GM18505 (cell line): Measurements from ENCODE around the gene TMEM132E.

Experiments
- ATAC-seq: cut with Tn5 transposase; IDR thresholded peaks from one replicate; pipeline ENCODE4 v1.9.1; 2021; ENCODE audit not compliant: unreplicated experiment
- POLR2A ChIP-seq: IDR thresholded peaks from 4 replicates; pipeline ENCODE4 v1.6.1; 2011; ENCODE audit warnings: borderline replicate concordance; ENCODE audit not compliant: insufficient read depth, insufficient read length; ENCODE audit errors: extremely low read depth

Gene TMEM132E

DNA sequence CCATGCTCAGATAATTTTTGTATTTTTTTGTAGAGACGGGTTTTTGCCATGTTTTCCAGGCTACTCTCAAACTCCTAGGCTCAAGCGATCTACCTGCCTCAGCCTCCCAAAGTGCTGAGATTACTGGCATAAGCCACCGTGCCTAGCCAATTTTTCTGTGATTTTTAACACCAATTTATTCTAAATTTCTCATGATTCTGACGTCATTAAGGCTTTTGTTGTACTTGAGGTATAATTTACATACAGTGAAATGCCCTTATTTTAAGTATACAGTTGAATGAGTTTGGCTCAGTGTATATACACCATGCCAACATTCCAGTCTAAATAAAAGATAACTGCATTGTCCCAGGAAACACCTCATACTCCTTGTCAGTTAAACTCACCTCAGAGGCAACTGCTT is 77.4 kb downstream of the TMEM132E start:
- ATAC-seq, result no peak
- no peak for TF ChIP-seq POLR2A

DNA sequence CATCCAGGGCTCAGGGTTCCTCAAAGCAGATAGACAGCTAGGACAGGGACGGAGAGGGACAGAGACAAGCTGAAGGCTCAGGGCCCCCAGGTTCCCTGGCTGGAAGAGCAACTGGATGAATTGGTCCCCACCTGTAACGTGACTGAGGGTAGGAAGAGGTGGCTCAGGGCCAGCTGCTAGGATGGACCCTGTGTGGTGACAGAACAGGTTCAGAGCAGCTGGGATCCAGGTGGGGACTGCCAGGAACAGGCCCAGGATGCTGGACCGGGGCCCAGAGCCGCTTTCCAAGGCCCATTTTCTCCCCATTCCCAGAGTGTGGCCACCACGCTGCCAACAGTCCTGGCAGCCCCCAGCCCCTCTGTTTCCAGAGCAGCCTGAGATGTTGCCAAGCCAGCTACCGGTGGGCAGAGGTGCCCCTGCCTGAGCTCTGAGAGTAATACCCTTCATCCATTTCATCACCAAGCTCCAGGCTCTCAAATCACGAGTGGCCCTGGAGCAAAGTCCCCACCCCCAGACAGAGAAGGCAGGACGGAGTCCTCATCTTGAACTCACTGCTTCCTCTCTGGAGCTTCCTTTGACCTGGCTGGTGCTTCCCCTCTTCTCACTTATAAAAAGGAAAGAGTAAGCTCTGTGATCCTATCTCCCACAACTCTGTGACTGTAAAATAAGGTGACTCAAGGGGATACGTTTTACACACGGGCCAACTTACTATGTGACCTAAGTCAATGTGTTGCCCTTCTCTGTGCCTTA is 79.6 kb downstream of the TMEM132E start:
- no peak for TF ChIP-seq POLR2A
- no peak for ATAC-seq

DNA sequence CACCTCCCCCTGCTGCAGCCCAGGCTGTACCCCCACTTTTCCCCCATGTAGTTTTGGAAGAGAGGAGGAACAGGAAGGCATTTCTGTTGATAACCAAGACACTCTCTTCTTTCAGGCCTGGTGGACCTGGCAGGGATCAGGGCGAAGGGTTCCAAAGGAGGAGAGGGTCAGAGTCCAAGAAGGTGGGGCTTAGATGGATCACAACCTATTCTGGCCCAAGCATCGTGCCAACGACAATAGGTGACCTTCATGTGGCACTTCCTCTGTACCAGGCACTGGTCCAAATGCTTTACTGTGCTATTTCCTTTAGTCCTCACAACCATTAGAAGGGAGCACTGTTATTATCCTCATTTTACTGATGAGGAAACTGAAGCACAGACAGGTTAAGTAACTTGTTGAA is 84.3 kb downstream of the TMEM132E start:
- TF ChIP-seq POLR2A, result no peak
- ATAC-seq, result no peak

DNA sequence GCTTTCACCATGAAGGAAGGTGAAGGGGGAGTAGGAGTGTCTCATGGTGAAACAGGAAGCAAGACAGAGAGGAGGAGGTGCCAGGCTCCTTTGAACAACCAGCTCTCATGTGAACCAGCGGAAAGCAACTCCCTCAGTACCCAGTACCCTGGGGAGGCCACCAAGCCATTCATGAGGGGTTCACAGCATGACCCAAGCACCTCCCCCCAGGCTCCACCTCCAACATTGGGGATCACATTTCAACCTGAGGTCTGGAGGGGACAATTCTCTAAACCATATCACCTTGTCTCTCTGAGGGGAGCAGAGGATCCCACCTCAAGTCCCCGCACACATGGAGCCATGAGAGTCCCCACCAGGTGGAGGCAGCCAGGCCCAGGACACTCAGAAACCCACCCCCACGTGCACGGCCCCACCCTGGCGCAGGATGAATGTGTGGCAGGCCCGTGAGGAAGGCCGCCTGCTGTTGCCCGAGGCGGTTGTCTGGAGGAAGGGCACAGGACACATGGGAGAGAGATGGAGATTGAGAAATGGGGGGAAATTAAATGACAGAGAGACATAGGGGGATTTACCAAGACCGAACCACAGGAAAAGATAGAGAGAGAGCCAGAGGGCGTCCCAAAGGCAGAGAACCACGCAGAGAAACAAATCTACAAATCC is 85.9 kb downstream of the TMEM132E start:
- TF ChIP-seq POLR2A, result no peak
- no peak for ATAC-seq

DNA sequence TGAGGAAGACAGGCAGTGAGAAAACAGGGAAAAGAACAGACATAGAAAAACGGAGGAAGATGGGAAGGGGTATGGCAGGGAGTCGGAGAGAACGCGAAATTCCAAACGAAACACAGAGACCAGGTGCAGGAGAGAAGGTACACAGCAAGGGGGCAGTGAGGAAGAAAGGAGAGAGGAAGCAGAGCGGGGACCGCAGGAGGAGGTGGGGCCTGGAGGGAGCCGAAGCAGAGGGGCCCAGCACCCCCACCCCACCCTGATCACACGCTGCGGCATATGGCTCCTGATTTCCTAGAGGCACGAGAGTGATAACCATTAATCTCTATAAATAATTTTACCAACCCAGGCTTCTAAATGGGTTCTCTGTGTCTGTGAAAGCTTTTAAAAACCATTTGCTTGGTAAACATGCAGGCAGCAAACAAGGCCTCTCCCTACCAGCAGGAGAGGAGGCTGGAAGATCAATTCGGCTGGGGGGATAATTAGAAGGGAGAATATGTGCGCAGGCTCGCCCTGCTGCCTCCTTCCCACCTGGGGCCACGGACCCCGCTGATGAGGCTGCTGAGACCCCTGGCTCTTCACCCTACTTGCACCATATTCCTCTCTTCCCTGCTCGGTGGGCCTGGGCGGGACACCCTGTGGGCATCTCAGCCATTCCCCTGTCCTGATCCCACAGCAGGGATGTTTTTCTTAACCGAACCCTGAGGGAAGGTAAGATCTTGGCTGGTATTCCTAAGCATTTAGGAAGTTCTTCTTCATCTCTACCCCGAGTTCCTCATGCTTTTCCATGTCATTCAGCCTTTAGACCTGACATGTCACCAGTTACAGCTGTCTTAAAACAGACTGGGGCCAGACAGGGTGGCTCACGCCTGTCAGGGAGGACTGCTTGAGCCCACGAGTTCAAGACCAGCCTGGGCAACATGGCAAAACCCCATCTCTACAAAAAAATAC is 86.7 kb downstream of the TMEM132E start:
- ATAC-seq, result no peak
- no peak for TF ChIP-seq POLR2A

DNA sequence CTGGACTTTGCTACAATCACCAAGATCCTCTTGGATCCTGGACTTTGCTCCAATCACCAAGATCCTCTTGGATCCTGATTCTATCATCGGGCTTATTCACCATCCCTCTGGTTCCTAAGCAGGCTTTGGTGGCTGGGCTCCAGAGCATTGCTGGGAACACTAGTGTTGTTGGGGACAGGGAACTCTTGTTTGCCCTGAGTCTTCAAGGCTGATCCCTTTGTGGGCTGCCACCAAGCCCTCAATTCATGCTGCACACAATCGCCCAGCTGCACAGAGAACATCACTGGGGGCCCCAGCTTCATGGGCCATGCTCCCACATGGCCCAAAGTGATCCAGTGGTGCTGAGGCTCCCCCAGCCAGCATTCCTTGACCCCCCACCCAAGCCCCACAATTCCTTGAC is 88.3 kb downstream of the TMEM132E start:
- TF ChIP-seq POLR2A, result no peak
- ATAC-seq, result no peak

DNA sequence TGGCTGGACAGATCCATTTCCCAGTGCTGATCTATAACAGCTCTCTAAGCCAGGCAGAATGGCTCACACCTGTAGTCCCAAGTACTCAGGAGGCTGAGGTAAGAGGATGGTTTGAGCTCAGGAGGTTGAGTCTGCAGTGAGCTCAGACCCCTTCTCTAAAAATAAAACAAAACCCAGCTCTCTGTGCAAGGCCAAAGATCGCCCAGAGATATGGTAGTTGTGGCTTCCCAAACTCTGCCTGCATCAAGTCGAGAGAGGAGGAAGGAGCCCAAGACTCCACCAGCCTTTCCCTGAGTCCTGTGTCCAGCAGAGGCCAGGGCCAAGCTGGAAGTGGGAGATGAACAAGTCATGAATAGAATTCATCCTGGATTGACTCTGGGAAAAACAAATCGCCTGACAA is 88.8 kb downstream of the TMEM132E start:
- TF ChIP-seq POLR2A, result no peak
- no peak for ATAC-seq

DNA sequence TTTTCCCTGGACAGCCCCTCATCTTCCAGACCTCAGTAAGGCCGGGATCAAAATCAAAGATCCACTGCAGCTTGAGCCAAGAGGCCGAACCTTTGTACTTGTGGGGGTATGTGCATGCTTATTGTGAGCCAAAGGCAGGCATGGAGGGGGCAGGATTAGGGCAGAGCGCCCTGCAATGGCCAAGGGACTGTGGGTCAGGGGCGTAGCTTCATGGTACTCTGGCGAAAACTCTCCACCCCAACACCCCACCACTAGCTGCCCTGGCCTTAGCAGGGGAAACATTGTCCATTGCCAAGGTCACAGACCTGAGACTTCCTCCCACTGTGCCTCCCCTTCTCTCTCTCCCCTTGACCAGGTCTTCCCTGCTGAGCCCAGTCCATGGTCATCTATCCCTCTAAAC is 90.1 kb downstream of the TMEM132E start:
- ATAC-seq, result no peak
- no peak for TF ChIP-seq POLR2A

DNA sequence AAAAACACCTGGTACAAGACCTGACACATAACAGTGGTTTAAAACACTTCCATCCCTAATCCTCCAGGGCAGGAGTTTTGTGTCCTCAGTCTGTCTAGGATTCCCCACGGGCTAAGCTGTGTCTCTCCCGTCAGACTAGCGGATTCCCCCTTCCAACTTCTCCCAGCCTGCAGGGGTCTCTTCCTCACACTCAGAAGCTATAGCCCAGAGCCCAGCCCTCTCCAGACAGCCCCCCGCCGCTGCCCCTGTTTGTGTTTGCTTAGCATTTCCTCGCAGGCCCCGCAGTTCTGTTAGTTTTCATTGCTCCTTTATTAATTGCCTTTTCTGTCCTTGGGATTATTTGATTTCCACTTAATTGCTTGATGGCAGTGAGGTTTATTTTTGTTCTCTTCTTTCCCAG is 91.2 kb downstream of the TMEM132E start:
- no peak for TF ChIP-seq POLR2A
- no peak for ATAC-seq

DNA sequence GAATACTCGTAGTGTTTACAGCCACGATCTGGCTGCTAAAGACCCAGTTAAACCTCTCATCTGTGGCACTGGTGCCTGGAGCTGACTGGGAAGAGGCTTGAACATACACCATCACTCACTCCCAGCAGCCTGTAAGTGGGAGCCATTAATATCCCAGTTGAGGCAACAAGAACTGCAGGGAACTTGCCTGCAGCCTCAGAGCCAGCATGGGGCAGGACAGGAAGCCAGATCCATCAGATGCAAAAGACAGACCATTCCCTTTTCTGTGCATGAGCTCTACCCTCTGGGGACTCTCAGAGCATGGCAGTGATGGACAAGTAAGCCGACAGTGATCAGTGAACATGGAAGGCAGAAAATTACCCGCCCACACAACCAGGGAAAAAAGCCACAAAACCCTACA is 91.8 kb downstream of the TMEM132E start:
- no peak for ATAC-seq
- no peak for TF ChIP-seq POLR2A

DNA sequence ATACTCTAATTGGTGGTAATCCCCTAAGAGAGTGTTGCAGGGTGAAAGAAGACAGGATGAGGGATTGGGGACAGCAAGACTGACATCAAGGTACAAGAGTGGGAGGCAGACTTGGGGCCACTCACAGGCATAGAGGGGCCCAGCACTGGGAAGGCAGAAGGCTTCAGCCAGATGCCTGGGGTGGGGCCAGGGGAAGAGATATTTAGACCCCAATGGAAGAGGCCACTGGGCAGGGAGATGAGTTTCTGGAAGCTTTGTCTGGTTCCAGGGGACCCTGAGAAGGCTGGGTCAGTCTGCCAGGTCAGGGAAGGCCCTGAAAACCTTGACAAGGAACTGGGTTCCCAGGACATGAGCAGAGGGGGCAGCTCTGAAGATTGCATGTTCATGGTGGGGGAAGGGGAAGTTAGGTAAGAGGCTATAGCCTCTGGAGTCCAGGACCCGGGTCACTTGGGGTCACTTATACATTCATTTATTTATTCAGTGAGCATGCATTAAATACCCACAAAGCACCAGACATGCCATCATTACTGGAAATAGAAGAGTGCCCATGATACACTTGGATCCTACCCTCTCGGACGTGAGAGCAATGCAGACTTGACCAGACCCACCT is 92.9 kb downstream of the TMEM132E start:
- no peak for ATAC-seq
- TF ChIP-seq POLR2A, result no peak

DNA sequence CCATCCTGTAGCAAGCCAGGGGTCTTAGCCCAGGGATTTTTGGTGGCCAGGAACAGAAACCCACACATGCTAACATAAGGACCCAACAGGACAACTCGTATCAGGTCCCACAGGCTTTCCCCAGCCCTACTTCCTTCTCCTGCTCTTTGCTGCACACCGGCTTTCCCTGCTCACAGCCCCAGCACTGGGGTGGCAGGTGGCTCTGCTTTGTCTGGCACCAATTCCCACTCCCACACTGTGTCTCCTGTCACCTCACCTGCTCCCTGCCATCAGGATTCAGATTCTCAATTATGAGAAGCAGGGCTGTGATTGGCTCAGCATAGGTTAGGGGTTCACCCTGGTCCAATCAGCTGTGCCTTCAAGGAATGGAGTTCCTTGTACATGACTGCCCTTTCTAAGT is 94.1 kb downstream of the TMEM132E start:
- no peak for TF ChIP-seq POLR2A
- no peak for ATAC-seq
